ENCODE measurements around the gene NECAB2. TPM values are rescaled to one million over a fixed set of nuclear protein-coding genes. Genes with fewer than 3 reads are reported as not detected.

NECAB2 gene
- total and polyA plus RNA-seq, 2 of the 8 experiments (the other 6 are each of a cell fraction or from before 2014, with no cell fraction given): 3.6 to 4.2 TPM

GRCh38 chr16:84007520-84007919 lies 39.5 kb downstream of the NECAB2 start:
- ChIA-PET POLR2A (ENCODE audit: partially characterized antibody) (interaction anchor here (1.3 to 1.4 kb wide), 2 partner anchors 12 to 13 kb away, joined by 3 to 4 read pairs; no protein-coding TSS in a partner anchor), CTCF (ENCODE audit: partially characterized antibody) (no interaction called here)
- Histone ChIP-seq H3K79me2 (ENCODE audit: control insufficient read depth in 1 of 2, insufficient read depth in 2 of 2, low read length in 2 of 2) (no peaks in the 10 kb centered on the region), H2BK20ac (ENCODE audit: low read length) (no peak overlapping the region), H3K27me3 (replicated peaks in 1 of 4; ENCODE audit: control insufficient read depth in 3 of 4, extremely low read depth in 1 of 4, insufficient read depth in 3 of 4, low read length in 3 of 4) (no peaks in the 10 kb centered on the region; a peak in 1 of 7 replicates), H3K56ac (replicated peaks; ENCODE audit: insufficient read length, low read depth, low read length) (no peak overlapping the region), H4K5ac (ENCODE audit: insufficient read length, low read depth, low read length) (no peak overlapping the region), H3K4me1 (replicated peaks in 1 of 4; ENCODE audit: control insufficient read depth in 3 of 4, insufficient read depth in 4 of 4, low read length in 3 of 4) (no peaks in the 10 kb centered on the region), H4K91ac (replicated peaks; ENCODE audit: insufficient read length, low read length) (no peak overlapping the region), H2BK120ac (replicated peaks; ENCODE audit: low read depth, low read length) (no peak overlapping the region), H2AFZ (ENCODE audit: low read length) (no peak overlapping the region), H4K20me1 (replicated peaks in 1 of 2; ENCODE audit: control insufficient read depth in 1 of 2, insufficient read depth in 2 of 2, low read length in 2 of 2) (no peaks in the 10 kb centered on the region), H2BK12ac (ENCODE audit: low read depth, low read length) (no peak overlapping the region), H3K27ac (ENCODE audit: low read depth, low read length) (no peak overlapping the region), H2BK5ac (ENCODE audit: low read depth, low read length) (no peak overlapping the region), H4K8ac (ENCODE audit: extremely low read depth, insufficient read depth, low read length) (no peak overlapping the region), H3K23ac (ENCODE audit: insufficient read length) (no peak overlapping the region), H2BK15ac (ENCODE audit: low read length) (no peak overlapping the region), H3K4me3 (ENCODE audit: extremely low read depth in 1 of 4, insufficient read depth in 2 of 4, low read depth in 3 of 4, low read length in 4 of 4) (no peak overlapping the region), H3K4ac (replicated peaks; ENCODE audit: insufficient read length, low read depth, low read length) (no peak overlapping the region), H3K9me3 (ENCODE audit: insufficient read depth in 2 of 2, low read depth in 1 of 2, low read length in 1 of 2) (no peaks in the 10 kb centered on the region), H2AK5ac (ENCODE audit: low read depth, low read length) (no peak overlapping the region), H3K79me1 (ENCODE audit: low read depth, low read length) (no peaks in the 10 kb centered on the region), H3K4me2 (ENCODE audit: insufficient read depth in 1 of 2, low read depth in 2 of 2, low read length in 2 of 2) (no peak overlapping the region), H3K36me3 (ENCODE audit: control insufficient read depth in 2 of 4, insufficient read depth in 4 of 4, low read length in 3 of 4) (no peaks in the 10 kb centered on the region), H3K9ac (replicated peaks in 1 of 4; ENCODE audit: extremely low read depth in 1 of 4, low read depth in 3 of 4, low read length in 3 of 4) (no peak overlapping the region), H3K14ac (ENCODE audit: insufficient read length) (no peak overlapping the region), H3K18ac (ENCODE audit: extremely low read depth, low read length) (no peak overlapping the region), H3K23me2 (ENCODE audit: low read depth, low read length) (no peaks in the 10 kb centered on the region)
- FAIRE-seq: no peak
- WGBS, 2 experiments (ENCODE audit: extremely low coverage in 1 of 2, insufficient coverage in 1 of 2, insufficient read length in 1 of 2, insufficient replicate concordance in 2 of 2, low coverage in 1 of 2, low lambda C conversion rate in 2 of 2, missing lambda C conversion rate in 1 of 2): 87% methylated on average over 4 of the region's 4 CpGs; no CpG with 5 or more reads in 1 of the 2 experiments
- TF ChIP-seq KDM1A (IDR thresholded peaks at IDR 0.05; ENCODE audit: borderline replicate concordance, low read length) (peak; percentile 80; the same call in 1 of the 2 replicates), CTCF (IDR thresholded peaks at IDR 0.05; ENCODE audit: control extremely low read depth in 1 of 3, insufficient read depth in 1 of 3, low read depth in 1 of 3, low read length in 3 of 3) (no peak)
- no peak for DNase-seq (ENCODE audit: low read depth in 1 of 2, low spot score in 2 of 2)
